Measurements from ENCODE around the gene OR2A1.
"Not testable (repeated sequence)": the region's sequence is repeated elsewhere in the genome, so short reads cannot be mapped to it uniquely, and the experiment has no call there.

- not testable (repeated sequence) for TF ChIP-seq TCF7L2 (IDR thresholded peaks at IDR 0.05; ENCODE audit: borderline replicate concordance, low read depth, low read length); TRIM28 (IDR thresholded peaks at IDR 0.05; ENCODE audit: borderline replicate concordance, low read length); ATF2 (tag by site-specific recombination; IDR thresholded peaks at IDR 0.05; ENCODE audit: low read depth); ZNF223 (tag by site-specific recombination; IDR thresholded peaks at IDR 0.05); SP3 (tag by site-specific recombination; IDR thresholded peaks at IDR 0.05); KLF7 (tag by site-specific recombination; IDR thresholded peaks at IDR 0.05; ENCODE audit: borderline replicate concordance); ZNF513 (tag by site-specific recombination; IDR thresholded peaks at IDR 0.05); YY1 (tag by site-specific recombination; IDR thresholded peaks at IDR 0.05)
- TF ChIP-seq, protein P1, sequence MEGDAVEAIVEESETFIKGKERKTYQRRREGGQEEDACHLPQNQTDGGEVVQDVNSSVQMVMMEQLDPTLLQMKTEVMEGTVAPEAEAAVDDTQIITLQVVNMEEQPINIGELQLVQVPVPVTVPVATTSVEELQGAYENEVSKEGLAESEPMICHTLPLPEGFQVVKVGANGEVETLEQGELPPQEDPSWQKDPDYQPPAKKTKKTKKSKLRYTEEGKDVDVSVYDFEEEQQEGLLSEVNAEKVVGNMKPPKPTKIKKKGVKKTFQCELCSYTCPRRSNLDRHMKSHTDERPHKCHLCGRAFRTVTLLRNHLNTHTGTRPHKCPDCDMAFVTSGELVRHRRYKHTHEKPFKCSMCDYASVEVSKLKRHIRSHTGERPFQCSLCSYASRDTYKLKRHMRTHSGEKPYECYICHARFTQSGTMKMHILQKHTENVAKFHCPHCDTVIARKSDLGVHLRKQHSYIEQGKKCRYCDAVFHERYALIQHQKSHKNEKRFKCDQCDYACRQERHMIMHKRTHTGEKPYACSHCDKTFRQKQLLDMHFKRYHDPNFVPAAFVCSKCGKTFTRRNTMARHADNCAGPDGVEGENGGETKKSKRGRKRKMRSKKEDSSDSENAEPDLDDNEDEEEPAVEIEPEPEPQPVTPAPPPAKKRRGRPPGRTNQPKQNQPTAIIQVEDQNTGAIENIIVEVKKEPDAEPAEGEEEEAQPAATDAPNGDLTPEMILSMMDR (tag by site-specific recombination; IDR thresholded peaks at IDR 0.05), result not testable (repeated sequence)
These were observed 43.1 kb downstream of the OR2A1 start, which contains the start of gene ARHGEF5 for GRCh38 chr7:144355176-144355822.

All from HEK293 (cell line).